ENCODE data around the gene BMPR1B.

DNA sequence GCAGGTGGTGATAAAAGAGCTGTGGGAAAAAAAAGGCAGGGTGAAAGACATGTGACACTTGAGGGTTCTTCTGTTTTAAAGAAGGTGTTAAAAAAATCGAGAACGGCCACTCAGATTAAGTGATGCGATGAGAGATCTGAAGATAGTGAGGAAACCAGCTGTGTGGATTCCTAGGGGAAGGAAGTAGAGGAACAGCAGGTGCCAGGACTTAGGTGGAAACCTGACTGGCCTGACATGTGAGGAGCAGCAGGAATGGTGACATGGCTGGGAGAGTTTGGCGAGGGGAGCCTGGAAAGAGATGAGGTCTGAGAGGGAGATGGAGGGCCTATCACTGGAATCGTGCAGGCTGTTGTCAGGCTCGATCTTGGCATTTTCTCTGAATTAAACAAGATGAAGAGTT, 55.5 kb downstream of the BMPR1B start:
- TF ChIP-seq ZNF629 (tag by site-specific recombination; IDR thresholded peaks at IDR 0.05) (no peak), ZNF558 (tag by site-specific recombination; IDR thresholded peaks at IDR 0.05) (no peak), KLF16 (tag by site-specific recombination; IDR thresholded peaks at IDR 0.05) (no peak), ZNF292 (tag by site-specific recombination; IDR thresholded peaks at IDR 0.05; ENCODE audit: borderline replicate concordance, low read depth) (no peak), BCL11A (tag by site-specific recombination; IDR thresholded peaks at IDR 0.05; ENCODE audit: low read depth) (no peak), HOXA7 (CRISPR knock-in tag; IDR thresholded peaks at IDR 0.05; ENCODE audit: borderline replicate concordance) (no peak)
- TF ChIP-seq, protein P1, sequence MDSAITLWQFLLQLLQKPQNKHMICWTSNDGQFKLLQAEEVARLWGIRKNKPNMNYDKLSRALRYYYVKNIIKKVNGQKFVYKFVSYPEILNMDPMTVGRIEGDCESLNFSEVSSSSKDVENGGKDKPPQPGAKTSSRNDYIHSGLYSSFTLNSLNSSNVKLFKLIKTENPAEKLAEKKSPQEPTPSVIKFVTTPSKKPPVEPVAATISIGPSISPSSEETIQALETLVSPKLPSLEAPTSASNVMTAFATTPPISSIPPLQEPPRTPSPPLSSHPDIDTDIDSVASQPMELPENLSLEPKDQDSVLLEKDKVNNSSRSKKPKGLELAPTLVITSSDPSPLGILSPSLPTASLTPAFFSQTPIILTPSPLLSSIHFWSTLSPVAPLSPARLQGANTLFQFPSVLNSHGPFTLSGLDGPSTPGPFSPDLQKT (IDR thresholded peaks at IDR 0.05; ENCODE audit: borderline replicate concordance, low read depth, low read length) = no peak
- TF ChIP-seq, protein P2, sequence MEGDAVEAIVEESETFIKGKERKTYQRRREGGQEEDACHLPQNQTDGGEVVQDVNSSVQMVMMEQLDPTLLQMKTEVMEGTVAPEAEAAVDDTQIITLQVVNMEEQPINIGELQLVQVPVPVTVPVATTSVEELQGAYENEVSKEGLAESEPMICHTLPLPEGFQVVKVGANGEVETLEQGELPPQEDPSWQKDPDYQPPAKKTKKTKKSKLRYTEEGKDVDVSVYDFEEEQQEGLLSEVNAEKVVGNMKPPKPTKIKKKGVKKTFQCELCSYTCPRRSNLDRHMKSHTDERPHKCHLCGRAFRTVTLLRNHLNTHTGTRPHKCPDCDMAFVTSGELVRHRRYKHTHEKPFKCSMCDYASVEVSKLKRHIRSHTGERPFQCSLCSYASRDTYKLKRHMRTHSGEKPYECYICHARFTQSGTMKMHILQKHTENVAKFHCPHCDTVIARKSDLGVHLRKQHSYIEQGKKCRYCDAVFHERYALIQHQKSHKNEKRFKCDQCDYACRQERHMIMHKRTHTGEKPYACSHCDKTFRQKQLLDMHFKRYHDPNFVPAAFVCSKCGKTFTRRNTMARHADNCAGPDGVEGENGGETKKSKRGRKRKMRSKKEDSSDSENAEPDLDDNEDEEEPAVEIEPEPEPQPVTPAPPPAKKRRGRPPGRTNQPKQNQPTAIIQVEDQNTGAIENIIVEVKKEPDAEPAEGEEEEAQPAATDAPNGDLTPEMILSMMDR (tag by site-specific recombination; IDR thresholded peaks at IDR 0.05) = no peak

Data from HEK293 (cell line).